ENCODE data around the gene SVOPL.
"Not testable (repeated sequence)": the region's sequence is repeated elsewhere in the genome, so short reads cannot be mapped to it uniquely, and the experiment has no call there.

Gene SVOPL

GRCh38 chr7:138738114-138738513, 37.0 kb upstream of the SVOPL start:
- H3K27me3 ChIP-seq (ENCODE audit: control insufficient read depth, insufficient read depth, low read length), result no peaks in the 10 kb centered on the region
- no peak overlapping the region for H3K4me3 ChIP-seq (ENCODE audit: low read depth, low read length)
- H3K79me2 ChIP-seq, result no peaks in the 10 kb centered on the region
- TF ChIP-seq CTCF (IDR thresholded peaks at IDR 0.05), result no peak
- no peak overlapping the region for H3K4me2 ChIP-seq (ENCODE audit: low read length)
- H3K4me1 ChIP-seq, result peaks cover 4% of the 10 kb centered on the region
- no peaks in the 10 kb centered on the region for H3K9me3 ChIP-seq (ENCODE audit: control insufficient read depth, low read length)
- peak overlapping the region; percentile 42 for H2AFZ ChIP-seq
- H3K9ac ChIP-seq, result no peak overlapping the region
- no peak overlapping the region for H3K27ac ChIP-seq
- no peaks in the 10 kb centered on the region for H3K36me3 ChIP-seq (ENCODE audit: control insufficient read depth, insufficient read depth, low read length)

- Histone ChIP-seq H3K27me3 (ENCODE audit: control insufficient read depth, insufficient read depth, low read length) (no peaks in the 10 kb centered on the region), H3K9ac (no peak overlapping the region), H3K4me2 (ENCODE audit: low read length) (no peak overlapping the region), H3K4me3 (ENCODE audit: low read depth, low read length) (no peak overlapping the region), H2AFZ (no peak overlapping the region), H3K9me3 (ENCODE audit: control insufficient read depth, low read length) (no peaks in the 10 kb centered on the region), H3K79me2 (no peaks in the 10 kb centered on the region), H3K27ac (no peak overlapping the region), H3K4me1 (peaks cover 4% of the 10 kb centered on the region), H3K36me3 (ENCODE audit: control insufficient read depth, insufficient read depth, low read length) (no peaks in the 10 kb centered on the region)
- no peak for TF ChIP-seq CTCF (IDR thresholded peaks at IDR 0.05)
Measured at GRCh38 chr7:138735399-138735798, 34.2 kb upstream of the SVOPL start.

GRCh38 chr7:138731733-138732132, 30.6 kb upstream of the SVOPL start:
- not testable (repeated sequence) for H2AFZ ChIP-seq; H3K9me3 ChIP-seq (ENCODE audit: control insufficient read depth, low read length); H3K4me3 ChIP-seq (ENCODE audit: low read depth, low read length); H3K36me3 ChIP-seq (ENCODE audit: control insufficient read depth, insufficient read depth, low read length); H3K27ac ChIP-seq; H3K4me1 ChIP-seq; H3K4me2 ChIP-seq (ENCODE audit: low read length); H3K27me3 ChIP-seq (ENCODE audit: control insufficient read depth, insufficient read depth, low read length); H3K9ac ChIP-seq; H3K79me2 ChIP-seq

- Histone ChIP-seq H3K4me3 (ENCODE audit: low read depth, low read length) (no peak overlapping the region), H3K79me2 (no peaks in the 10 kb centered on the region), H3K27ac (no peak overlapping the region), H2AFZ (no peak overlapping the region), H3K36me3 (ENCODE audit: control insufficient read depth, insufficient read depth, low read length) (no peaks in the 10 kb centered on the region), H3K9me3 (ENCODE audit: control insufficient read depth, low read length) (no peaks in the 10 kb centered on the region), H3K4me2 (ENCODE audit: low read length) (no peak overlapping the region), H3K9ac (no peak overlapping the region), H3K27me3 (ENCODE audit: control insufficient read depth, insufficient read depth, low read length) (no peaks in the 10 kb centered on the region), H3K4me1 (no peaks in the 10 kb centered on the region)
- no peak for TF ChIP-seq CTCF (IDR thresholded peaks at IDR 0.05)
Measured at GRCh38 chr7:138729444-138729843, 28.3 kb upstream of the SVOPL start.

GRCh38 chr7:138727336-138728099, 26.4 kb upstream of the SVOPL start:
- Histone ChIP-seq H3K79me2 (no peaks in the 10 kb centered on the region), H3K4me3 (ENCODE audit: low read depth, low read length) (no peak overlapping the region), H3K9me3 (ENCODE audit: control insufficient read depth, low read length) (no peaks in the 10 kb centered on the region), H3K27me3 (ENCODE audit: control insufficient read depth, insufficient read depth, low read length) (no peaks in the 10 kb centered on the region), H3K4me2 (ENCODE audit: low read length) (no peak overlapping the region), H3K36me3 (ENCODE audit: control insufficient read depth, insufficient read depth, low read length) (no peaks in the 10 kb centered on the region), H2AFZ (peak overlapping the region; percentile 8), H3K27ac (no peak overlapping the region), H3K9ac (no peak overlapping the region), H3K4me1 (no peaks in the 10 kb centered on the region)
- no peak for TF ChIP-seq CTCF (IDR thresholded peaks at IDR 0.05)
